PC-3 (cell line): ENCODE data around the gene GOLGA8J. TPM values are rescaled to one million over a fixed set of nuclear protein-coding genes. Genes with fewer than 3 reads are reported as not detected.

Source experiments
- ATAC-seq: fragments of 200-7000 bp; cut with Tn5 transposase; 2 replicates; pipeline ENCODE4 v1.9.1; 2020; ENCODE audit warnings: mild to moderate bottlenecking, moderate library complexity
- BruUV-seq: library from RNA; stranded (reverse); fragments of 400-500 nt; replicated peaks from 2 replicates; lab custom pipeline; 2021; lab: Mats Ljungman, UMichigan
- CTCF ChIA-PET: fragments of 300-600 bp; sonication (Branson Sonifier 250); formaldehyde crosslinking; loops from one replicate; lab custom pipeline; 2022; ENCODE audit warnings: antibody characterized with exemption; lab: Charles Lee
- POLR2A ChIA-PET: fragments of 300-600 bp; sonication (Branson Sonifier 250); formaldehyde crosslinking; loops from one replicate; lab custom pipeline; 2022; ENCODE audit warnings: antibody characterized with exemption; ENCODE audit not compliant: unreplicated experiment; lab: Charles Lee
- DNase-seq: peaks from one replicate; pipeline ENCODE4 v3.0.0-alpha.2; 2015
- H2AFZ ChIP-seq: fragments of 300-600 bp; sonication (generic); 2 replicates; pipeline ENCODE4 v1.6.0; 2016; ENCODE audit warnings: antibody characterized with exemption, low read length
- H3F3A ChIP-seq: fragments of 300-600 bp; sonication (generic); one replicate; pipeline ENCODE4 v1.6.0; 2017; ENCODE audit warnings: antibody characterized with exemption, low read length, control low read depth, mild to moderate bottlenecking; ENCODE audit not compliant: unreplicated experiment
- H3K27ac ChIP-seq: fragments of 300-600 bp; sonication (generic); 2 replicates; pipeline ENCODE4 v1.5.1; 2016; ENCODE audit warnings: mild to moderate bottlenecking, low read length
- H3K27me3 ChIP-seq: fragments of 300-600 bp; sonication (generic); 2 replicates; pipeline ENCODE4 v1.6.1; 2016; ENCODE audit warnings: low read length, mixed read lengths
- H3K36me3 ChIP-seq: fragments of 300-600 bp; sonication (generic); 2 replicates; pipeline ENCODE4 v1.6.1; 2016; ENCODE audit warnings: low read depth, mixed run types, low read length, mixed read lengths
- H3K4me1 ChIP-seq: fragments of 300-600 bp; sonication (generic); 2 replicates; pipeline ENCODE4 v1.5.1; 2016; ENCODE audit warnings: low read length; ENCODE audit not compliant: insufficient read depth
- H3K4me2 ChIP-seq: fragments of 300-600 bp; sonication (generic); 2 replicates; pipeline ENCODE4 v1.6.0; 2016; ENCODE audit warnings: low read length
- H3K4me3 ChIP-seq: fragments of 300-600 bp; sonication (generic); 2 replicates; pipeline ENCODE4 v1.5.1; 2016; ENCODE audit warnings: mild to moderate bottlenecking, low read length, mixed read lengths
- H3K79me2 ChIP-seq: fragments of 300-600 bp; sonication (generic); 2 replicates; pipeline ENCODE4 v1.6.1; 2017; ENCODE audit warnings: low read length, mixed read lengths
- H3K9ac ChIP-seq: fragments of 300-600 bp; sonication (generic); 2 replicates; pipeline ENCODE4 v1.6.0; 2016; ENCODE audit warnings: mild to moderate bottlenecking, low read length
- H3K9me2 ChIP-seq: fragments of 300-600 bp; sonication (generic); replicated peaks from 2 replicates; pipeline ENCODE4 v1.6.1; 2016; ENCODE audit warnings: mixed run types, low read length, mixed read lengths
- H3K9me3 ChIP-seq: fragments of 300-600 bp; sonication (generic); 2 replicates; pipeline ENCODE4 v1.6.1; 2016; ENCODE audit warnings: low read length, mixed read lengths
- H4K20me1 ChIP-seq: fragments of 300-600 bp; sonication (generic); 2 replicates; pipeline ENCODE4 v1.6.1; 2016; ENCODE audit warnings: low read length, mixed read lengths
- EZH2 ChIP-seq: fragments of 300-600 bp; sonication (generic); IDR thresholded peaks from one replicate; pipeline ENCODE4 v1.6.1; 2017; ENCODE audit warnings: antibody characterized with exemption, mild to moderate bottlenecking, low read length; ENCODE audit not compliant: unreplicated experiment
- EZH2phosphoT487 ChIP-seq: fragments of 300-600 bp; sonication (generic); IDR thresholded peaks from 2 replicates; pipeline ENCODE4 v1.6.1; 2018; ENCODE audit warnings: mild to moderate bottlenecking, antibody characterized with exemption, low read length, borderline replicate concordance
- intact Hi-C: fragments of 100-400 bp; cut with micrococcal nuclease; formaldehyde crosslinking; loops from 2 replicates; pipeline ENCODE4 v1.9.0; 2023
- total RNA-seq: library from RNA; depleted of rRNA; stranded (reverse); fragments of >200 nt; gene quantifications from 2 replicates; pipeline ENCODE4 v1.2.3, GENCODE V29; 2014
- TF ChIP-seq, protein P1 (sequence below): fragments of 300-600 bp; sonication (generic); conservative IDR thresholded peaks from 2 replicates; pipeline ENCODE4 v1.5.1; 2017; ENCODE audit warnings: antibody characterized with exemption, low read depth, mild to moderate bottlenecking, low read length

GOLGA8J gene
- total RNA-seq, 1 experiment from 2014 or later: not detected

DNA sequence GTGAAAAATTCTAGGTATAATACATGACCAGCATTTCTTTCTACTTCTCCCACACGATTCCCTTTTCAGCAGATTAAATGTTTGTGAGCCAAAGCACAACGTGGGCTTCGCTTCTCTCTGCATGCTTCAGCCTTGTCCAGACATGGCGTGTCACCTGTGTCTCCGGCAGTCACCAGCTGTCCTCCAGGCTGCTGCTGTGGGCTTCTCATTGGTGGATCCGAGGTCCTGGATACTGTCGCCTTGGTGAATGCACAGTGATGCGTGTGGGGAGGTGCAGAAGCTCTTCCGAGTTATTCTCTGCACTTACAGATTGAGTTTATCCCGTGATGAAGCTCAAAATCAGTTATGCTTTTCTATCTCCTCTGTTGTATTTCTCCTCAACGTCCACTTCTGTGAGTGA lies 23.0 kb upstream of the GOLGA8J start:
- no peaks in the 10 kb centered on the region for H3K27me3 ChIP-seq
- ChIA-PET POLR2A (no interaction called here), CTCF (no interaction called here)
- H3K4me1 ChIP-seq: peaks cover 1% of the 10 kb centered on the region
- no peak overlapping the region for H3K9ac ChIP-seq
- DNase-seq: no peak
- no peaks in the 10 kb centered on the region for H3K9me2 ChIP-seq
- BruUV-seq: no TSS peak
- H3K27ac ChIP-seq: no peak overlapping the region
- H3K36me3 ChIP-seq: no peaks in the 10 kb centered on the region
- H4K20me1 ChIP-seq: no peaks in the 10 kb centered on the region
- no peak overlapping the region for H3K4me3 ChIP-seq
- no peak for ATAC-seq
- intact Hi-C loops: no loop called here
- H3F3A ChIP-seq: no peaks in the 10 kb centered on the region
- no peaks in the 10 kb centered on the region for H3K79me2 ChIP-seq
- no peaks in the 10 kb centered on the region for H3K9me3 ChIP-seq
- no peak overlapping the region for H3K4me2 ChIP-seq
- H2AFZ ChIP-seq: no peak overlapping the region
- TF ChIP-seq EZH2phosphoT487 (no peak), EZH2 (no peak)
- TF ChIP-seq, protein P1, sequence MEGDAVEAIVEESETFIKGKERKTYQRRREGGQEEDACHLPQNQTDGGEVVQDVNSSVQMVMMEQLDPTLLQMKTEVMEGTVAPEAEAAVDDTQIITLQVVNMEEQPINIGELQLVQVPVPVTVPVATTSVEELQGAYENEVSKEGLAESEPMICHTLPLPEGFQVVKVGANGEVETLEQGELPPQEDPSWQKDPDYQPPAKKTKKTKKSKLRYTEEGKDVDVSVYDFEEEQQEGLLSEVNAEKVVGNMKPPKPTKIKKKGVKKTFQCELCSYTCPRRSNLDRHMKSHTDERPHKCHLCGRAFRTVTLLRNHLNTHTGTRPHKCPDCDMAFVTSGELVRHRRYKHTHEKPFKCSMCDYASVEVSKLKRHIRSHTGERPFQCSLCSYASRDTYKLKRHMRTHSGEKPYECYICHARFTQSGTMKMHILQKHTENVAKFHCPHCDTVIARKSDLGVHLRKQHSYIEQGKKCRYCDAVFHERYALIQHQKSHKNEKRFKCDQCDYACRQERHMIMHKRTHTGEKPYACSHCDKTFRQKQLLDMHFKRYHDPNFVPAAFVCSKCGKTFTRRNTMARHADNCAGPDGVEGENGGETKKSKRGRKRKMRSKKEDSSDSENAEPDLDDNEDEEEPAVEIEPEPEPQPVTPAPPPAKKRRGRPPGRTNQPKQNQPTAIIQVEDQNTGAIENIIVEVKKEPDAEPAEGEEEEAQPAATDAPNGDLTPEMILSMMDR: no peak

DNA sequence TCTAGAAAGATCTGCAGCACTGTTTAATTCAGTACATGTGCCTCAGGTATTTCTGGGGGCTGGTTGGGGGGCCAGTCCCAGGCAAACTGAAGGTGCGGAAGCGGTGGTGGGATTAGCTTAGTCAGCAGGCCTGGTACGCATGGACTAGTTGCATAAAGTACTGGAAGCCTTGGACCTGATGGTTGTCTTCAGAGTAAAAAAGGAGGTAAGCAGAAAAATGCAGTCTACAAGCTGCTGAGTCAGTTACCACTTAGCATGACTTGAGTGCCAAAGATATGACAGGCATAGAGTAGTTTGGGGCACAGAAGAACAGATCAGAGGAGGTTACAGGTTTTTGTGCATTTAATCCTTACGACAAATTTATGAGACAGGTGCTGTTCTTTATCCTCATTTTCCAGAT lies 19.9 kb upstream of the GOLGA8J start:
- Histone ChIP-seq H3F3A (no peaks in the 10 kb centered on the region), H3K36me3 (no peaks in the 10 kb centered on the region), H3K9me2 (no peaks in the 10 kb centered on the region), H3K27me3 (no peaks in the 10 kb centered on the region), H3K9ac (no peak overlapping the region), H2AFZ (no peak overlapping the region), H3K4me3 (no peak overlapping the region), H3K4me2 (no peak overlapping the region), H3K27ac (no peak overlapping the region), H3K4me1 (peaks cover 10% of the 10 kb centered on the region), H4K20me1 (no peaks in the 10 kb centered on the region), H3K9me3 (no peaks in the 10 kb centered on the region), H3K79me2 (no peaks in the 10 kb centered on the region)
- intact Hi-C loops: no loop called here
- ChIA-PET POLR2A (no interaction called here), CTCF (no interaction called here)
- no TSS peak for BruUV-seq
- TF ChIP-seq EZH2phosphoT487 (no peak), EZH2 (no peak)
- TF ChIP-seq, protein P1: no peak
- no peak for ATAC-seq
- no peak for DNase-seq

DNA sequence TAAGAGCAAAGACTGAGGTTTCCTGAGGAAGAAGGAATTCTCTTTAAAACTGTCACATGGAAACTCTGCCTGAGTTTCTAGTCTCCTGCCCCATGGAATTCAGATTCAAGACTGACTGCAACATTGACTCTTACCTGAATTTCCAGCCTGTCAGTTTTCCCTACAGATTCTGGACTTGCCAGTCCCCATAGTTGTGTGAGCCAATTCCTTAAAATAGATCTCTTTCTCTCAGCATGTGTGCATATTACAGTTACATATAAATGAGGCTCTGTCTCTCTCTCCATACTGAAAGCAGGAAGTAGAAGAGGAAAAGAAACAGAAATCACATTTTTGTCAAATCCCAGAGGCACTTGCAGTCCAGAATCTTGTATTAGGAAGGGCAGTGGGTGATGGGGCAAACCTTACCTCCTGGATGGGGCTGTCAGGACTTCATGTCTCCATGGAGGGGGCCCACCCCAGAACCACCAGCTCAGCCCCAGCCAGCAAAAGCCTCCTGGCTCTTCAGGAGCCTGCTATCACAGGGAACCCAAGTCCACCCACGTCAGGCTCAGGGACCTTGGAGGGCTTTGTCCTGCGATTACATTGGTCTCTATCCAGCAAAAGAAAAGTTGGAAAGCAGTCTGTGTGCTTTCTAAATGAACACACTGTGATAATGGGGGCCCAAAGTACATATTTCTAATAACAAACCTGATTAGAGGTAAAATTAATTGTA lies 18.8 kb upstream of the GOLGA8J start:
- BruUV-seq: no TSS peak
- Histone ChIP-seq H3K4me1 (peaks cover 10% of the 10 kb centered on the region), H3K79me2 (no peaks in the 10 kb centered on the region), H3K4me2 (no peak overlapping the region), H3K27ac (no peak overlapping the region), H3K9me2 (no peaks in the 10 kb centered on the region), H3K4me3 (no peak overlapping the region), H4K20me1 (no peaks in the 10 kb centered on the region), H3K27me3 (no peaks in the 10 kb centered on the region), H3K36me3 (no peaks in the 10 kb centered on the region), H2AFZ (no peak overlapping the region), H3K9ac (no peak overlapping the region), H3K9me3 (no peaks in the 10 kb centered on the region), H3F3A (no peaks in the 10 kb centered on the region)
- ChIA-PET POLR2A (no interaction called here), CTCF (no interaction called here)
- no peak for DNase-seq
- ATAC-seq: no peak
- TF ChIP-seq, protein P1: no peak
- TF ChIP-seq EZH2 (no peak), EZH2phosphoT487 (no peak)
- intact Hi-C loops: no loop called here
